LHCN-M2 (cell line): ENCODE measurements around the gene C6orf141. TPM values are rescaled to one million over a fixed set of nuclear protein-coding genes. Genes with fewer than 3 reads are reported as not detected.
"Not testable (repeated sequence)": the region's sequence is repeated elsewhere in the genome, so short reads cannot be mapped to it uniquely, and the experiment has no call there.

Experiments
- DNase-seq: peaks from one replicate; pipeline ENCODE4 v3.0.0-alpha.2; 2012; ENCODE audit warnings: low read depth
- total RNA-seq: library from RNA; depleted of rRNA; stranded (reverse); fragments of >200 nt; gene quantifications from 2 replicates; pipeline ENCODE4 v1.2.3, GENCODE V29; 2014; rRNA removed

Gene C6orf141
- total RNA-seq, 1 experiment from 2014 or later = 4.5 TPM

GRCh38 chr6:49570474-49571079, 20.1 kb downstream of the C6orf141 start:
- peak; percentile 81 for DNase-seq

DNA sequence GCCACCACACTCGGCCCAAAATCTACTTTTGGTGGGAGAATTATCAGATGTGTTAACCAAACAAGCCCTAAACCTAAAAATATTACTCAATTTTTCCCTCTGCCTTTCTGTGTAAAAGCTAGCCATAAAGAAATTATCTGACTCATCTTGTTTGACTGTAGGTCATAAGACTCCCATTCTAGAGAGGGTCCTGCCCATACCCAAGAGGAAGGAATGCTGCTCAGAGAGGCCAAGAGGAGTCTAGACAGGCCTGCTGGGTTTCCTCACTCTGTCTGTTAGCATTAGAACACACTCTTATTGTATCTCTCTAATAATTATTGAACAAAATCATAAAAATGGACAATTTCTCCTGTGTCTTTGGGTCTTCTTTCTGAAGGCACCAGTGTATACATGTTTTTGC, 26.1 kb downstream of the C6orf141 start:
- no peak for DNase-seq

DNA sequence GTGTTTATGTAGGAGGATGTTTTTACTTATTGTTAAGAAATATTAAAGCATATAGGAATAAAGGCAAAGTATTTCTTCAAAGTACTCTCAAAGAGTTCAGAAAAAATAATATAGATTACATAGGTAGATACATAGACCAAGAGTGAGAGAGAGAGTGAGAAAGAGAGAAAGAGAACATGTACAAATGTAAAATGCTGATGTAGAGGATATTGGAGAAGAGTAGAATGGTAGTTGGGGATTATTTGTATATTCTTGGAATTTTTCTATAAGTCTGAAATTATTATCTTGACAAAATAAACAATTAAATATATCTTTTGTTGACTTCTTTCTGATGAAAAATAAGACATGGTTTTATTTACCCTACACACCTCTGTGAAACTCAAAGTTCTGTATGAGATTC, 29.2 kb downstream of the C6orf141 start:
- no peak for DNase-seq

DNA sequence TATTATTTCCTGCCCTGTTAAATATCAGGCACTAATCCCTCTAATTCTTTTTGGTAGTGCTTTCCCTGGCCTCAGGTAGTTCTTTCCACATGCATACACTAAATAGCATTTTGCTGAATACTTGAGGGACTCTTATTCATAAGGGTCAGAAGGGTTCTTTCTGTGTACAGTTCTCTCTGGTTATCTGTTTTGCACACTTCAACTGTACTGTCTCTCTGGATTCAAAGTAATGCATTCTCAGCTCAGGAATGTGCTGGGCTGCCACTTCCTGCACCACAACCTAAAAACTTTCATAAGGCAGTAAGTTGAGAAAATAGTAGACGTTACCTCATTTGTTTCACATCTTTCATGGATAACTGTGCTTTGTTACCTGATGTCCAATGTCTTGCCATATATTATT, 32.1 kb downstream of the C6orf141 start:
- no peak for DNase-seq

DNA sequence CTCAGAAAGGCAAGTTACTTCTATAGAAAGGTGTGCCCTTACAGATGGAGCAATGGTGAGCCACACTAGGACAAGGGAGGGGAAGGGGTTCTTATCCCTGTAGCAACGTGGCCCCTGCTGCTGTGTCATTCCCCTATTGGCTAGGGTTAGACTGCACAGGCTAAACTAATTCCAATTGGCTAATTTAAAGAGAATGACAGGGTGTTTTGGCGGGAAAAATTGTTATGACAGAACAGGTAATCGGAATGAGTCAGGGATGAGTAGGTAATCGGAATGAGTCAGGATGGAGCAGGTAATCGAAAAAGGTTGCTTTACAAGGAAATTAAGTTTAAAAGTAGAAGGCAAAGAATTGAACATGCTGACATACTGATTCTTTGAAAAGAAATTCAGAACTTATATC, 36.8 kb downstream of the C6orf141 start:
- DNase-seq = not testable (repeated sequence)

Other genes starting within 250 kb of the C6orf141 start
- 10.0 and 13.9 TPM in 2 replicates for gene MMUT, start 87.4 kb upstream of the C6orf141 start, total RNA-seq
- gene CENPQ, start 87.3 kb upstream of the C6orf141 start, total RNA-seq = 23.5 and 30.0 TPM in 2 replicates
- not detected in 2 replicates for gene GLYATL3, start 50.7 kb upstream of the C6orf141 start, total RNA-seq
- gene RHAG, start 86.2 kb downstream of the C6orf141 start, total RNA-seq = not detected in 2 replicates
- not detected in 2 replicates for gene CRISP2, start 162.9 kb downstream of the C6orf141 start, total RNA-seq
- gene CRISP3, start 193.7 kb downstream of the C6orf141 start, total RNA-seq = not detected in 2 replicates
- not detected in 2 replicates for gene PGK2, start 236.6 kb downstream of the C6orf141 start, total RNA-seq